Testis (tissue), 2 donors: ENCODE data around the gene ARID1B.

Source experiments
- POLR2A ChIP-seq: fragments of 450-650 bp; IDR thresholded peaks from one replicate; pipeline ENCODE4 v1.6.1; 2017; ENCODE audit warnings: antibody characterized with exemption, mild to moderate bottlenecking, moderate library complexity
- TF ChIP-seq, protein P1 (sequence below), 3 experiments: fragments of 450-650 bp in 2 of 3; fragments of 200-600 bp in 1 of 3; sonication (generic) in 1 of 3; IDR thresholded peaks; one replicate each; pipeline ENCODE4 v1.5.1; 2016 to 2019; ENCODE audit warnings: antibody characterized with exemption in 3 of 3, mild to moderate bottlenecking in 2 of 3, moderate library complexity in 1 of 3

DNA sequence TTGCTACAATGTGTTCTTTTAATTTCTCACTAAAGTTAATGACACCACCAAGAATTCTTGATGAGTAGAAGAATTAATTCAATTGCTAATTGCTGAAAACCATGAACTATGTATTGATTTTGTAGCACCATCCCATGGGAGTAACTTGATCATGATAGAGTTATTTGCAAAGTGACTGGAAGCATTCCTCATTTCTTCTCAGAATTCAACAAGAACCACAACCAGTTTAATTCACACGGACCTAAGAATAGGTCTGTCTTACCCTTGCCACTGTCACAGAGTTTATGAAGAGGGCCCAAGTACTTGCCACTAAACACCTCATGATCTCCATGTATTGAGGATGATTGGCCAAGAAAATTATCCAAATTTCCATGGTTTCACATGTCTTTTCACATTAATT is 324.0 kb downstream of the ARID1B start:
- TF ChIP-seq, protein P1, sequence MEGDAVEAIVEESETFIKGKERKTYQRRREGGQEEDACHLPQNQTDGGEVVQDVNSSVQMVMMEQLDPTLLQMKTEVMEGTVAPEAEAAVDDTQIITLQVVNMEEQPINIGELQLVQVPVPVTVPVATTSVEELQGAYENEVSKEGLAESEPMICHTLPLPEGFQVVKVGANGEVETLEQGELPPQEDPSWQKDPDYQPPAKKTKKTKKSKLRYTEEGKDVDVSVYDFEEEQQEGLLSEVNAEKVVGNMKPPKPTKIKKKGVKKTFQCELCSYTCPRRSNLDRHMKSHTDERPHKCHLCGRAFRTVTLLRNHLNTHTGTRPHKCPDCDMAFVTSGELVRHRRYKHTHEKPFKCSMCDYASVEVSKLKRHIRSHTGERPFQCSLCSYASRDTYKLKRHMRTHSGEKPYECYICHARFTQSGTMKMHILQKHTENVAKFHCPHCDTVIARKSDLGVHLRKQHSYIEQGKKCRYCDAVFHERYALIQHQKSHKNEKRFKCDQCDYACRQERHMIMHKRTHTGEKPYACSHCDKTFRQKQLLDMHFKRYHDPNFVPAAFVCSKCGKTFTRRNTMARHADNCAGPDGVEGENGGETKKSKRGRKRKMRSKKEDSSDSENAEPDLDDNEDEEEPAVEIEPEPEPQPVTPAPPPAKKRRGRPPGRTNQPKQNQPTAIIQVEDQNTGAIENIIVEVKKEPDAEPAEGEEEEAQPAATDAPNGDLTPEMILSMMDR (IDR thresholded peaks at IDR 0.05) = no peak
- TF ChIP-seq POLR2A = no peak
